COLO829 (cell line): Measurements from ENCODE around the gene NOXO1.
"Not testable (repeated sequence)": the region's sequence is repeated elsewhere in the genome, so short reads cannot be mapped to it uniquely, and the experiment has no call there.

ENCODE experiments used
- DNase-seq: peaks from one replicate; pipeline ENCODE4 v3.0.0; 2012; ENCODE audit warnings: low spot score

The NOXO1 gene

DNA sequence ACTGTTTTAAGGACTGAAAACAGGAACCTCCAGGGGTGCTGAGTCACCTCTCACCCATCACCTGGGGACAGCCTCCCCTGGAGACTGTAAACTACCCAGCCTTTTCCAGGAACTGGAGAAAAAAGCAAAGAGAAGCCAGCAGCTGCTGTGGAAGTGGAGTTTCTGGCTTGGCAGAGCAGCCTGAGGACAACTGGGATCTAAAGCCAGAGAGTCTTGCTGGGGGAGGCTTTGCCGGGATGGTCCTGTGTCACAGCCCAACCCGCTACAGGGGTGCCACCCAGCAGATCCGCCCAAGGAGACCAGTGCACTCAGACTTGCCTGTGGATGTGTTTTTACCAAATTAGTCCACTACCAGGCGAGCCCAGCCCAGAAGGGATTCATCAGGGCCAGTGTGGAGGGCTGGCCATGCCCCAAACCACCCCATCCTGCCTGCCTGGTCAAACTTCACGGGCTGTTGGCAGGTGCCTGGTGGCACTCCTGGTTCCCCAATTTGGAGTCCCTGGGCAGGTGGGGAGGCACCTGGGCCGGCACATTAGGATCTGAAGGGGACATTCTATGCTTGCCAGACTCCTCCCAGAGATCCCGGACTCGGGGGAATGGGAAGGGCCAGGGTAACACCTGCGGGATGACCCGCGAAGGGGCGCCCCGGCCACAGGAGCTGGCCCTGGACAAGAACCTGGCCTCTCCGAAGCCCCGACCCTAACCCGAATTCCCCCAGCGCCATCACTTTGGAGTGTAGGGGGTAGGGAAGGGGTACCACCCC, 39.0 kb downstream of the NOXO1 start:
- DNase-seq: no peak

DNA sequence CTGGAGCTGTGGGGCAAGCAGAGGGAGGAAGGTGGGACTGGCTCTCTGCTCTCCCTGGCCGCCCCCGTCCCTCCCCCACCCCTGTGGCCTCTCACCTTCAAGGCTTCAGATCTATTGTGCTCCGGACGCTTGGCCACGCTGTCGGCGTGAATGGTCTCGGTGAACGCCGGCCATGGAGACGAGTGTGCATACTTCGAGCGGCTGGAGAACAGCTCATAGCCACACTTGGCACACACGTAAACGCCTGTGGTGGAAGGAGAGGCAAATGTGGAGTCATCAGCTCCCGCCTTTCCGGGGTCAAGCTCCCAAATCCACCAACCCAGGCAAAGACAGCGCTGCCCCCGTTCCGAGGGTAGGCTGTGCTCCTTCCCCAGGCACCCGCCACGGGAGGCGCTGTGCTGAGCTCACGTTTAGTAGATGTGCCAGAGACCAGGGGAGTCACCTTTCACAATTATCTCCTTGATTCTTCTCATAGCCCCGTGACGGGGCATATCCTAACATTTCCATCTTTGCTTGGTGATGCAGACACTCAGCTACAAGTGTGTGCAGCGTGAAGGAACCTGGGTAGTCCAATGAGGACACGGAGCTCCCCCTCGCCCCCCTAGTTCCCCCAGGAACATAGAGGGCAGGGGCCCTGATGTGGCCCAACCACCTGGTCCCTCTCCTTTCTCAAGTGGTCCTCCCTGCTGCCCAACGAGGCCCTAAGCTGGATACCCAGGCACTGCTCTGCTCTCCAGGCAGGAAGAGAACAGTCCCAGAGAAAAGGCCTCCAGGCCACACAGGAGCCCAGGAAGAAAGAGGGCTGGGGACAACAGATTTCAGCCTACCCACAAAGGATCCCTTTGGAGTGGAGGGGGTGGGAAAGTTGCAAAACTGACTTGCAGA, 39.9 kb downstream of the NOXO1 start:
- no peak for DNase-seq

DNA sequence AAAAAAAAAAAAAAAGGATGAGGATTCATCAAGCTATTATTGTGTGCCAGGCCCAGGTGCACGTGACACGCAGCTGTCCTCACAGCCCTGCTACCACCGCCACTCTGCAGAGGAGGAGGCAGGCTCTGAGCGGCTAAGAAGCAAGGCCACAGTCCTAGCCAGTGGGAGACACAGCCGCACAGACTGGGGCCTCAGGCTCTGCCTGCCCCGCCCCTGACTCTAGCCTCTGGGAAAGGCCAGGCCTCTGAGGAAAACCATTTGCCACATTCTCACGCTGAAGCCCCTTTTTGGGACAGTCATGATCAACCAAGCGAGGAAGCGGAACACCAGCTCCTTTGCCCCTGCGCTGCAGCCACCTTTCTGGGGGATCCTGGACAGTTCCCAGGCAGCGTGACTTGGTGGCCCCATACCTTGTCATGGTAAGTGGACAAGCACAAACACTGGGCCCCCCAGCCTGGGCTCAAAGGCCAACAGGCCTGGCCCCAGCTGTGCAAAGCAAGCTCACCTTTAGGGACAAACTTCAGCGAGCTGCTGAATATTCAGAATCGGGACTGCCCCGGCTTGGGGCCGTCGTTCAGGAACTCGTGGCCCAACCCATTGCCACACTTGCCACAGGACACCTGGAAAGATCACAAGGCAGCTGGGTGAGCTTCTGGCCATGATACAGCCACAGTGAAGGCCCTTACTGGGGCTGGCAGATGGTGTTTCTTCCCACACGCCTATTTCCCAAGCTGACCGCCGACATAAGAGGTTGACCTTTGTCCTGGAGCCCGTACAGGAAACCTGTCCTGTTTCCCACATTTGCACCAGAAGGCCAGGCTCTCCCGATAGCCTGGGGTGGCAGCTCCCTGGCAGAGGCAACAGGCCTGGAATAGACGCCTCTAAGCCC, 40.8 kb downstream of the NOXO1 start:
- DNase-seq: no peak

DNA sequence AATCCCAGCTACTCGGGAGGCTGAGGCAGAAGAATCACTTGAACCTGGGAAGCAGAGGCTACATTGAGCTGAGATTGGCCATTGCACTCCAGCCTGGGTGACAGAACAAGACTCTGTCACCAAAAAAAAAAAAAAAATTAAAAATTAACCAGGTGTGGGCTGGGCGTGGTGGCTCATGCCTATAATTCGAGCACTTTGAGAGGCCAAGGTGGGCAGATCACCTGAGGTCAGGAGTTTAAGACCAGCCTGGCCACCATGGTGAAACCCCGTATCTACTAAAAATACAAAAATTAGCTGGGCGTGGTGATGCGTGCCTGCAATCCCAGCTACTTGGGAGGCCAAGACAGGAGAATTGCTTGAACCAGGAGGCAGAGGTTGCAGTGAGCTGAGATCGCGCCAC, 41.4 kb downstream of the NOXO1 start:
- DNase-seq: not testable (repeated sequence)

DNA sequence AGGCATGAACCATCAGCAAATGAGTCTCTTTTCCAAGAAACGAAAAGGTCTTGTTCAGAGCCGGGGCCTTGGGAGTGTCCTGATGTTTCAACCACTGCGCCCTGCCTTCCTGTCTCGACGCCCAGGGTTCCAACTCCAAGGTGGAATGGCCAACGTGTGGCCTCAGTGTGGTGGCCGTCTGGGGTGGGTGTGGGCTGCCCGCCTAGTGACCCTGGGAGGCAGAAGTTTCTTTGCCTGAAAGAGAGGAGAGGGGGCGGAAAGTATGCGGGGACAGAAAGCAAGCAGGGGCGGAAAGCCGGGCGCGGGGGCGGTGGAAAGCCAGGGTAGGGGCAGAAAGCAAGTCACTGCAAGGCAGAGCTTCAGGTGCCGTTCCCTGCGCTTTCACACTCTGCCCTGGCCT, 42.4 kb downstream of the NOXO1 start:
- no peak for DNase-seq

DNA sequence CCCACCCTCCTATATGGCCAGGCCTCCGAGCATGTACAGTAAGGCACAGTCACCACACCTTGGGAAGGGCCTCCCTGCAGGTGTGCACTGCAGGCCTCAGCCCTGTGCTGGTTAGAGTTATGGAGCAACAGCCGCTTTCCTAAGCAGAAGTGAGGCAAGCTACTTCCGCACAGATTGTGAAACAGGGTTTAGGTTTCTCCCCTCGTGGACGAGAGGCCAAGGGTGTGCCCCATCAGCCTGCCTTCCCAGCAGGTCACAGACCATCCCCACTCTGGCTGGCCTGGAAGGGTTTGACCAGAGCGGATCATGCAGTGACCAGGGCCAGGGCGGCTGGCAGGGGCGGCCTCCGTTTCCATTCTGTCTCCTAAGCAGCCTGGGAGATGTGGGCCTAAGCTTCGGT, 43.0 kb downstream of the NOXO1 start:
- no peak for DNase-seq

DNA sequence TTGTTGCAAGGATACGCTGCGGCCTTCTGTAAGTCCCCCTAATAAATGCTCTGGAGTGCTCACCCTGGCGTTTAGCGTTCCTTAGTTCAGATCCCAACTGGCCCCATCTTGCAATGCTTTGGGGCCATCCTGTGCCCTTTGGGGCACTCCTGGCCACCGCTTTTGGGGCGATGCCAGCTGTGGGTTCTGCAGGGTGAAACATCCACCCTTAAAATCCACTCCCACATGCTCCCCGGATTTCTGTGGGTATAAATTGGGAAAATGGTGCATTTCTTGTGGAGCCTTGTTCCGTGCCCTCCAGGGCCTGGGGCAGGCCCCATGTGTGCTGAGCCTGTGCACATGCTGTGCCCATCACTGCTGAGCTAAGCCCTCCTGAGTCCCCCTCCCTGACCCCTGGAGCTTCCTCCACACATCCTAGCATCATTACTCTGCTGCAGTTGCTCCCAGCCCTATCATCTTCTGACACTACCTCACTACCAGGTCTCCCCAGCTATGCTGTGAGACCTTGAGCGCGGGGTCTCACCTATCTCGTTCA, 44.3 kb downstream of the NOXO1 start:
- no peak for DNase-seq

DNA sequence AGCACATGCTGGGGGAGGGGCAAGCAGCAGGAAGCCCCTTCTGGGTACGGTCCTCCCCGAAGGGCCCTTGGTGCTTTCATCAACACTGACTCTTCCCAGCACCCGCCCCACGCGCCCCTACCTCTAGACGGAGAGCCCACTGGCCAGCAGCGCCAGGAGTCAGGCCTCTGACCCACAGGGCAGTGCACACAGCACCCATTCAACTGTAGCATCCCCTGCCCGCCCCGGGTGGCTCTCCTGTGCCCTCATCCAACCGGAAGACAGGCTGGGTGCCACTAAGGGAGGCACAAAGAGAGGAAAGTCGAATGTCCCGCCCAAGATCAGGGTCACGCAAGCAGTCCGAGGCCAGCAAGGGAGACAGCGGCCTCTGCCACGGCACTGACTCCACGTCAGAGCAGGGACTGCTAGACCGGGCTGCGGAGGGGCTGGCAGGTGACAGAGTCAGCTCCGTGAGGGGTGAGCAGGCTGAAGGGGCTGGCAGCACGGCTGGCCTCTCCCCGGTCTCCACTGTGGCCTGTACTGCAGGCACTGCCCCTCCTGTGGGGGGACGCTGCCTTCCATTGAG, 48.1 kb downstream of the NOXO1 start:
- DNase-seq: no peak

DNA sequence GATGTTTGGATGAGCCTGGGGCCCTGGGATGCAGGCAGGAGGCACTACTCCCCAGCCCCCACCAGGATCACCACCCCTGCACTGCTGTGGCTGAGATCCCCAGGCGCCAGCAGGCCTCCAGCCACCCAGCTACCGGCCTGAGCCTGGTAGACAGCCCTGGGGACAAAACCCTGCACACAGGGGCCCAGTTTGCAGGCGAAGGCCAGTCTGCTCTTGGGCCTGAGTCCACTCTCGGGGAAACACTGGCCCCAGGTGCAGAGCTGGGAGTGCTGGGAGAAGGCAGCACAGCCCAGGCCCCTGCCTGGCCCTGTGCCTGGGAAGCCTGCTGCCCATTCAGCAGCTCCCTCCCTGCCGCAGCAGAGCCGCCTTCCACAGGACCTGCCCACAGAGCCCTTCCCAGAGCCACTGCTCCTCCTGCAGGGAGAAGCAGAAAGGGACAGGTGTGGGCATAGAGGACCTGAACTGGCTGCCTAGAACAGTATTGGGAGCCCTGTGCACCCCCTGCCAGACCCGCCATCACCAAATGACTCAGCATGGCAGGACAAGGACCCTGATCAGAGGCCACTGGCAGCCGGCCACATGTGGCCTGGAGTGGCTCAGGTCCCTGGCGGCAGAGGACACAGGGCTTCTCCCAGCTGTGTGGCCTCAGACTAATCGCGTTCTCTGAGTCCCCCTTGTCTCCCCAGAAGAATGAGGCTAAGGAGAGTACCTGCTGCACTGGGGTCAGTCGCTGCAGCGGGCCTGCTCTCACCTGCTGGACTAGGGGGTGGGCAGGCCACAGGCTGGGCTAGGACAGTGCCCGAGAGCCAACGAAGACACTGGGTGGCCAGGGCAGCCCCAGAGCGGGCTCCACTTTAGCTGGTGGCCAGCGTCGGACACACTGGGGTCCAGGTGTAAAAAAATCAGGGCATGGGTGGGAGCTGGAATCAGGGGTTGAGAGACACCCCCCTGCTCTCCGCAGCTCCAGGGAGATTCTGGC, 48.9 kb downstream of the NOXO1 start:
- DNase-seq: no peak

DNA sequence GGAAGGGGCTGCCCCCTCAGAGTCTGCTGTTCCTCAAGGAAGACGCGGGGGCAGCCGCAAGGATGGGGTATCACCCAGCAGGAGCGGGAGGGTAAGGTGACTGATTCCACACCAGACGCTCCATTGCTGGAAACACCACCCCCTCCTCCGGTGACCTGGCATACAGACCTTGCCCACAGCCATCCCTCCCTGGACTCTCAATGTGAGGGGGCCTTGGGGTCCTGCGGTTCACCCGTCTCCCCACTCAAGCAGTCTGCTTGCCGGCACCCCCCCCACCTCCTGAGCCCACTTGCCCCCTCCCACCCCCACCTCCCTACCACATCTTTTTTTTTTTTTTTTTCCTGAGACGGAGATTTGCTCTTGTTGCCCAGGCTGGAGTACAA, 50.9 kb downstream of the NOXO1 start:
- no peak for DNase-seq

DNA sequence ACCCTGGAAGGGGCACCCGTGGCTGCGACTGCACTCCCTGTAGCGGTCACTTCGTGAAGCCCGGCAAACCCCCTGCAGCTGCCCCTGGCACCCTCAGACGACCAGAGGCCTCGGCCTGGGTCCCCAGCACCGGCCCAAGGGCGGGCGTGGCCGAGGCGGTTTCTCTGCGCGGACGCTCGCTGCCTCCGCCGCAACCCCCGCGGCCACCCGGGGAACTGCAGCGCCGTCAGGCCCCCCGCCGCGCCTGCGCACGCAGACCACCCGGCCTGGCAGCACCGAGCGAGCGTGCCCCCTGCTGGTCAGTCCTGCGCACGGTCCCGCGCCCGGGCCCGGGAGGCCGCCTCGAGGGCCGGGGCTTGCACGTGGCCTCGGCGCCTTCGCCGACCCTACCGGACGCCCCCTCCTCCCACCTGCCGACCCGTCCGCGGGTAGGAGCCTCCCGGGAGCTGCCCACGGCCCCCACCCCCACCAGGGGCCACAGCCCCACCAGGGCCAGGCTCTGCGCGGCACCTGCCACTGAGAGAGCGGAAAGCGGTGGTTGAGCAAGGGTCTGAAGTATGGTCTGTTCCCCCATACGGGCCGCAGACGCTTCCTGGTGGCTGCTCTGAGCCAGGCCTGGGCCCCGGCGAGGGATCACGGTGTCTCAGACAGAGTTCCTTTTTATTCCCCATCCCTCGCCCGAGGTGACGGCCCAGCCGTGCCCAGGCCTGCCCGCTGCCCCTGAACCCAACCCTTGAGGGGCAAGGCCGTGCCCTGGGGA, 51.5 kb downstream of the NOXO1 start:
- peak; percentile 81 for DNase-seq

DNA sequence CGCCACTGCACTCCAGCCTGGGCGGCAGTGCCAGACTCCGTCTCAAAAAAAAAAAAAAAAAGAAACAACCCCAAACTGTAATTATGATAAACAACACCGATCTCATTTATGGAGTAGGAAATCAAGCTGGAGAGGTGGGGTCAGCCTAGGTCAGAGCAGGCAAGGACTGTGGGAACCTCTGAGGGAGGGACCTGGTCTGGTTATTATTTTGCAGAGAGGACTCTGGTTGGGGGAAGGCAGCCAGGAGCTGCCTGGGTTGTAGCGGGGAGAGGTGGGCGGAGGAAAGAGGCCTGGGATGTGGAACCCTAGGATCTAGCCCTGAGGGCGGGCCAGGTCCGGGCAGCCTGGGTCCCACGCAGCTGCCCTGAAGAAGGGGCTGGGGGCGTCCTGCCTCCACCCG, 52.2 kb downstream of the NOXO1 start:
- DNase-seq: no peak
